Endothelial cell of umbilical vein (primary cell): ENCODE data around the gene IGF2BP2. TPM values are rescaled to one million over a fixed set of nuclear protein-coding genes. Genes with fewer than 3 reads are reported as not detected.
A peak's percentile ranks its signal among the peaks of the same experiment; 100 is the strongest.

Source experiments
- BruUV-seq: library from RNA; stranded (reverse); fragments of 400-500 nt; replicated peaks from 2 replicates; lab custom pipeline; 2021; lab: Mats Ljungman, UMichigan
- CTCF ChIA-PET: fragments of 300-600, 350-600 bp; sonication (Branson Sonifier 250); formaldehyde crosslinking; loops from one replicate; lab custom pipeline; 2021; ENCODE audit warnings: antibody characterized with exemption, inconsistent platforms; lab: Charles Lee
- POLR2A ChIA-PET: fragments of 300-600, 350-600 bp; sonication (Branson Sonifier 250); formaldehyde crosslinking; loops from one replicate; lab custom pipeline; 2021; ENCODE audit warnings: antibody characterized with exemption, inconsistent platforms; lab: Charles Lee
- DNase-seq: peaks from one replicate; pipeline ENCODE4 v3.0.0-alpha.2; 2011; ENCODE audit warnings: low read depth, low spot score
- FAIRE-seq: peaks from 2 replicates; lab custom pipeline; 2011; peaks lifted over from hg19 to GRCh38; lab: Jason Lieb, UNC
- H2AFZ ChIP-seq: 2 replicates; pipeline ENCODE4 v1.6.0; 2012; ENCODE audit warnings: low read depth, low read length, control low read depth, inconsistent platforms
- H3K27ac ChIP-seq: 2 replicates; pipeline ENCODE4 v1.5.1; 2011; ENCODE audit warnings: low read depth, mild to moderate bottlenecking, control low read depth, low read length, moderate library complexity; ENCODE audit not compliant: insufficient read depth
- H3K27me3 ChIP-seq, 2 experiments: 2 replicates each; pipeline versions ENCODE4 v1.6.0 to v1.6.1; 2011; ENCODE audit warnings: low read length in 2 of 2, mixed read lengths in 1 of 2; ENCODE audit not compliant: control insufficient read depth in 2 of 2, insufficient read depth in 2 of 2
- H3K36me3 ChIP-seq, 2 experiments: 2 replicates in 1 of 2; 3 replicates in 1 of 2; pipeline ENCODE4 v1.5.1; 2011; ENCODE audit warnings: low read length in 2 of 2, mild to moderate bottlenecking in 1 of 2, moderate library complexity in 1 of 2; ENCODE audit not compliant: control insufficient read depth in 2 of 2, insufficient read depth in 2 of 2; ENCODE audit errors: extremely low read depth in 1 of 2
- H3K4me1 ChIP-seq: 3 replicates; pipeline ENCODE4 v1.5.1; 2011; ENCODE audit warnings: mild to moderate bottlenecking, low read length; ENCODE audit not compliant: control insufficient read depth, insufficient read depth; ENCODE audit errors: extremely low read depth
- H3K4me2 ChIP-seq: 2 replicates; pipeline ENCODE4 v1.6.1; 2011; ENCODE audit warnings: low read length, control low read depth, mixed read lengths; ENCODE audit not compliant: insufficient read depth
- H3K4me3 ChIP-seq, 3 experiments: fragments of 200-600 bp in 1 of 3; sonication (generic), shearing (Covaris generic) in 1 of 3; replicated peaks in 1 of 3; 2 replicates each; pipeline ENCODE4 v1.5.1; 2011 to 2016; ENCODE audit warnings: control low read depth in 3 of 3, low read length in 3 of 3, mild to moderate bottlenecking in 2 of 3, inconsistent platforms in 1 of 3, low read depth in 1 of 3, moderate library complexity in 1 of 3; ENCODE audit not compliant: insufficient read depth in 1 of 3
- H3K79me2 ChIP-seq: 2 replicates; pipeline ENCODE4 v1.6.0; 2012; ENCODE audit warnings: low read length, inconsistent platforms; ENCODE audit not compliant: control insufficient read depth, insufficient read depth
- H3K9ac ChIP-seq: replicated peaks from 2 replicates; pipeline ENCODE3; 2011; ENCODE audit warnings: low read length, control low read depth; ENCODE audit not compliant: insufficient read depth; ENCODE audit errors: extremely low read depth
- H3K9me1 ChIP-seq: replicated peaks from 3 replicates; pipeline ENCODE4 v1.6.0; 2011; ENCODE audit warnings: mild to moderate bottlenecking, low read length; ENCODE audit not compliant: control insufficient read depth, insufficient read depth; ENCODE audit errors: extremely low read depth
- H3K9me3 ChIP-seq: replicated peaks from 2 replicates; pipeline ENCODE4 v1.5.1; 2012; ENCODE audit warnings: low read length, inconsistent platforms; ENCODE audit not compliant: control insufficient read depth, insufficient read depth
- H4K20me1 ChIP-seq: replicated peaks from 2 replicates; pipeline ENCODE3; 2011; ENCODE audit warnings: mild to moderate bottlenecking, low read length; ENCODE audit not compliant: control insufficient read depth, insufficient read depth; ENCODE audit errors: extremely low read depth
- GATA2 ChIP-seq: IDR thresholded peaks from 2 replicates; pipeline ENCODE4 v1.7.0; 2011; ENCODE audit warnings: low read depth, mild to moderate bottlenecking, moderate library complexity, mixed read lengths, low read length; ENCODE audit not compliant: insufficient read length, insufficient read depth
- JUN ChIP-seq: IDR thresholded peaks from 2 replicates; pipeline ENCODE4 v1.6.1; 2011; ENCODE audit warnings: borderline replicate concordance, low read depth; ENCODE audit not compliant: insufficient read length, insufficient read depth
- POLR2A ChIP-seq: IDR thresholded peaks from 2 replicates; pipeline ENCODE4 v1.6.1; 2012; ENCODE audit warnings: low read depth, mild to moderate bottlenecking, control low read depth, low read length
- dilution Hi-C: fragments of 300-500 bp; cut with MboI; formaldehyde crosslinking; loops from one replicate; pipeline ENCODE4 v1.15.0; 2019; ENCODE audit warnings: low sequenced_read_pairs; ENCODE audit not compliant: extremely low pct_ligation_motif_present
- intact Hi-C: fragments of 100-400 bp; cut with micrococcal nuclease; formaldehyde crosslinking; loops from one replicate; pipeline ENCODE4 v1.10.0; 2022
- polyA plus RNA-seq, 4 experiments: library from polyadenylated mRNA; depleted of rRNA in 3 of 4; stranded (reverse) in 3 of 4; unstranded in 1 of 4; fragments of >200 nt; gene quantifications; 2 replicates each; pipeline versions ENCODE4 v1.2.1 to v1.2.3, GENCODE V29; 2011 to 2012; ENCODE audit warnings: missing spikeins in 1 of 4
- total RNA-seq: library from RNA; stranded (reverse); gene quantifications from 2 replicates; pipeline ENCODE4 v1.2.3, GENCODE V29; 2021

Gene IGF2BP2
- total and polyA plus RNA-seq, 2 donors (not counting 3 experiments of a cell fraction or from before 2014, with no cell fraction given) = 10.7 to 130 TPM

DNA sequence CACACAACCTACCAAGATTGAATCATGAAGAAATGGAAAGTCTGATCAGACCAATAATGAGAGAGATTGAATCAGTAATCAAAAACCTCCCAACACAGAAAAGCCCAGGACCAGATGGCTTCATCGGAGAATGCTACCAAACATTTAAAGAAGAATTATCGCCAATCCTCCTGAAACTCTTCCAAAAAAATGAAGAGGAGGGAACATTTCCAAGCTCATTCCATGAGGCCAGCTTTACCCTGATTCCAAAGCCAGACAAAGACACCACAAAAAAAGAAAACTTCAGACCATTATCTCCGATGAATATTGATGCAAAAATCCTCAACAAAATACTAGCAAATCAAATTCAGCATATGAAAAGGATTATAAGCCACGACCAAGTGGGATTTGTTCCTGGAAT is 144.6 kb downstream of the IGF2BP2 start:
- Histone ChIP-seq H3K36me3 (peaks cover 3 to 18% of the 10 kb centered on the region in 2 experiments), H3K9me3 (no peaks in the 10 kb centered on the region), H3K9me1 (no peaks in the 10 kb centered on the region), H3K79me2 (peaks cover 57% of the 10 kb centered on the region), H3K9ac (no peak overlapping the region), H4K20me1 (no peaks in the 10 kb centered on the region), H2AFZ (no peak overlapping the region), H3K4me2 (no peak overlapping the region), H3K4me3 (no peak overlapping the region), H3K27me3 (no peaks in the 10 kb centered on the region), H3K4me1 (peaks cover 7% of the 10 kb centered on the region), H3K27ac (no peak overlapping the region)
- DNase-seq (no peak), FAIRE-seq (no peak)
- intact Hi-C loops = no loop called here
- BruUV-seq = no TSS peak
- TF ChIP-seq GATA2 = no peak
- POLR2A ChIA-PET = no interaction called here
- dilution Hi-C loops = no loop called here
- CTCF ChIA-PET = interaction anchor here (0.7 to 1.1 kb wide), 3 partner anchors 14 to 263 kb away, joined by 3 to 4 read pairs (median 3); no protein-coding TSS in a partner anchor

DNA sequence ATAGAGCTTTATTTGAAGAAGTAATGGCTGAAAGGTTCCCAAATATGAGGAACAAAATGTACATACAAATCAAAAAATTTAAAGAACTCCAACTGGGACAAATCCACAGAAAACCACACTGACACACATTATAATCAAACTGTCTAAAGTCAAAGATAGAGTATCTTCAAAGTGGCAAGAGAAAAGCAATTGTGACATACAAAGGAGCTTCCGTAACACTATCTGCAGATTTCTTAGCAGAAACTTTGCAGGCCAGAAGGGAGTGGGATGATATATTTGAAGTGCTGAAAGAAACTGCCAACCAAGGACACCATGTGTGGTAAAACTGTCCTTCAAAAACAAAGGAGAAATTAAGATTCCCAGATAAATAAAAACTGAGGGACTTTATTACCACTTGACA is 146.8 kb downstream of the IGF2BP2 start:
- DNase-seq = no peak
- POLR2A ChIA-PET = no interaction called here

More for the DNA sequence above, 146.8 kb downstream of the IGF2BP2 start:
- CTCF ChIA-PET = interaction anchor here (1.0 to 9.9 kb wide), 26 partner anchors 10 to 265 kb away, joined by 3 to 210 read pairs (median 12); partner anchors contain the start of gene SENP2
- Histone ChIP-seq H3K27me3 (no peaks in the 10 kb centered on the region), H3K9me1 (no peaks in the 10 kb centered on the region), H3K9ac (no peak overlapping the region), H3K4me2 (no peak overlapping the region), H2AFZ (no peak overlapping the region), H4K20me1 (no peaks in the 10 kb centered on the region), H3K4me3 (no peak overlapping the region), H3K27ac (peak overlapping the region; percentile 36), H3K79me2 (peaks cover 49% of the 10 kb centered on the region), H3K36me3 (peaks cover 12 to 19% of the 10 kb centered on the region in 2 experiments), H3K4me1 (peaks cover 7% of the 10 kb centered on the region), H3K9me3 (no peaks in the 10 kb centered on the region)
- dilution Hi-C loops (no loop called here), intact Hi-C loops (loop anchor here (1.0 kb wide), 1 partner anchor 10 kb away; no protein-coding TSS in a partner anchor)
- TF ChIP-seq POLR2A = no peak
- no peak for TF ChIP-seq JUN
- no TSS peak for BruUV-seq
- no peak for FAIRE-seq
